ENCODE data around the gene NIBAN1.
"Not testable (repeated sequence)": the region's sequence is repeated elsewhere in the genome, so short reads cannot be mapped to it uniquely, and the experiment has no call there.

The NIBAN1 gene

GRCh38 chr1:184974056-184974836, at the start of gene NIBAN1:
Gene NIBAN1 (minus strand): TSS chr1:184974508. CDS start chr1:184974356, 152 bp downstream.
- DNase-seq (ENCODE audit: low read depth), result peak; percentile 77

GRCh38 chr1:185017966-185018365, 43.7 kb upstream of the NIBAN1 start:
- DNase-seq (ENCODE audit: low read depth), result no peak

- peak; percentile 93 for DNase-seq (ENCODE audit: low read depth)
Measured at GRCh38 chr1:185017338-185017737, 43.0 kb upstream of the NIBAN1 start.

- peak; percentile 12 for DNase-seq (ENCODE audit: low read depth)
Measured at GRCh38 chr1:185016880-185017279, 42.6 kb upstream of the NIBAN1 start.

- peak; percentile 1 for DNase-seq (ENCODE audit: low read depth)
Measured at GRCh38 chr1:185015631-185016030, 41.3 kb upstream of the NIBAN1 start.

GRCh38 chr1:185014941-185015340, 40.6 kb upstream of the NIBAN1 start:
- no peak for DNase-seq (ENCODE audit: low read depth)

- no peak for DNase-seq (ENCODE audit: low read depth)
Measured at GRCh38 chr1:185010361-185010760, 36.1 kb upstream of the NIBAN1 start.

- no peak for DNase-seq (ENCODE audit: low read depth)
Measured at GRCh38 chr1:185008838-185009237, 34.5 kb upstream of the NIBAN1 start.

GRCh38 chr1:185001312-185001880, 27.1 kb upstream of the NIBAN1 start:
- not testable (repeated sequence) for DNase-seq (ENCODE audit: low read depth)

- not testable (repeated sequence) for DNase-seq (ENCODE audit: low read depth)
Measured at GRCh38 chr1:184999974-185000373, 25.7 kb upstream of the NIBAN1 start.

- DNase-seq (ENCODE audit: low read depth), result no peak
Measured at GRCh38 chr1:184994301-184994700, 20.0 kb upstream of the NIBAN1 start.

- no peak for DNase-seq (ENCODE audit: low read depth)
Measured at GRCh38 chr1:184992271-184992670, 18.0 kb upstream of the NIBAN1 start.

- DNase-seq (ENCODE audit: low read depth), result no peak
Measured at GRCh38 chr1:184990204-184990603, 15.9 kb upstream of the NIBAN1 start.

- no peak for DNase-seq (ENCODE audit: low read depth)
Measured at GRCh38 chr1:184988506-184988905, 14.2 kb upstream of the NIBAN1 start.

GRCh38 chr1:184987696-184988095, 13.4 kb upstream of the NIBAN1 start:
- no peak for DNase-seq (ENCODE audit: low read depth)

- peak; percentile 56 for DNase-seq (ENCODE audit: low read depth)
Measured at GRCh38 chr1:184986250-184986649, 11.9 kb upstream of the NIBAN1 start.

GRCh38 chr1:184982002-184982954, 8.0 kb upstream of the NIBAN1 start:
- peak; percentile 79 for DNase-seq (ENCODE audit: low read depth)

GRCh38 chr1:184980726-184981125, 6.4 kb upstream of the NIBAN1 start:
- DNase-seq (ENCODE audit: low read depth), result no peak

GRCh38 chr1:184975208-184975870, 1.0 kb upstream of the NIBAN1 start:
- DNase-seq (ENCODE audit: low read depth), result no peak

- DNase-seq (ENCODE audit: low read depth), result no peak
Measured at GRCh38 chr1:184974837-184975115, 468 bp upstream of the NIBAN1 start.

GRCh38 chr1:184973272-184974055, 844 bp downstream of the NIBAN1 start:
- DNase-seq (ENCODE audit: low read depth), result peak; percentile 79

Data from EH (cell line).